ENCODE measurements around the gene DUS1L.

Gene DUS1L

DNA sequence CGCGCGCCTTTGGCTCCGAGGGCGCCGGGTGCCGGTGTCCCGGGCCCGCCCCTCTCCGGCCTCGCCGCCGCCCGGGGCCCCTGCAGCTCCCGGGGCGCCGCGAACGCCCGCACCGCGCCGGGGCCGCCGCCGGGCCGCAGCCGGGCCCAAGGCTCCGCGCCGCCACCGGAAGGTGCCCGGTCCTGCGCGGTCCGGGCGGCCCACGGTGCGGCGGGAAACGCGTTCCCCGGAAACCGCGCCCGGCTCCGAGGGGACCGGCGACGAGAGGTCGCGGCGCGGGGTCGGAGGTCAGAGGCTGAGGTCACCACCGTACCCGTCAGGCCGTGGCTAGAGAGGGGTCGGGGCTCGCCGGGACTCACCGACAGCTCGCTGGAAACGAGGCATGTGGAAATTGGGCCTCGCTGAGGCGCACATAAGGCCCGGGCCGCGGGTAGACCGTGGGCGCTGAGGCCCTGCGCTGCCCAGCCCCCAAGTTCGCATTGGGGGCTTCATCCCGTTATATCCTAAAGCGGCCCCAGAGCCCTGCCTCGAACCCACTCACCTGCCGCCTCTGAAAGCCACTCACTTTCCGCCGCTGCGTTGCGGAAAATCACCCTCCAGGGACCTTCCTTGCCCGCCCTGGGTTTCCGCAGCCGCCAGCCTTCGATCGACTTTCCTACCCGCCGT lies at the start of gene DUS1L:
TSS of gene DUS1L (minus strand) at position 167 of the 666 bp plus-strand sequence. CDS start 745 bp downstream, outside the sequence.
- DNase-seq (ENCODE audit: low read depth in 2 of 2, low spot score in 1 of 2) = peak; percentile 35 to 50

GRCh38 chr17:82114872-82115271 lies 49.3 kb upstream of the DUS1L start:
- DNase-seq (ENCODE audit: low read depth in 2 of 2, low spot score in 1 of 2) = no peak

- no peak for DNase-seq (ENCODE audit: low read depth in 2 of 2, low spot score in 1 of 2)
Measured at GRCh38 chr17:82114447-82114846, 48.8 kb upstream of the DUS1L start.

GRCh38 chr17:82113941-82114340 lies 48.3 kb upstream of the DUS1L start:
- no peak for DNase-seq (ENCODE audit: low read depth in 2 of 2, low spot score in 1 of 2)

DNA sequence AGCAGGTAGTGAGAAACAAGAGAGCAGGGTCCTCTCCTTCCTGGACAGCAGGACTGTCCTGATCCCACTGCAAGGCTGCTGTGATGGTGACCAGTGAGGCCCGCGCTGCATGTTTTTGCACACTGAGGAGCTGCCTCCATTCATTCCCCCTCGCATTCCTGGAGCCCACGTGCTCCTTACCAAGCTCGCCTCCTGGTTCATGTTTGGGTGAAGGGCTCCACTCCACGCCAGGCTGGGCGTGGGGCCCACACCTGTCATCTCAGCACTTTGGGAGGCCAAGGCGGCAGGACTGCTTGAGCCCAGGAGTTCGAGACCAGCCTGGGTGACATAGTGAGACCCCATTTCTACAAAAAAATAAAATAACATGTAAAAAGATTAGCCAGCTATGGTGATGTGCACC lies 47.8 kb upstream of the DUS1L start:
- DNase-seq (ENCODE audit: low read depth in 2 of 2, low spot score in 1 of 2) = no peak

DNA sequence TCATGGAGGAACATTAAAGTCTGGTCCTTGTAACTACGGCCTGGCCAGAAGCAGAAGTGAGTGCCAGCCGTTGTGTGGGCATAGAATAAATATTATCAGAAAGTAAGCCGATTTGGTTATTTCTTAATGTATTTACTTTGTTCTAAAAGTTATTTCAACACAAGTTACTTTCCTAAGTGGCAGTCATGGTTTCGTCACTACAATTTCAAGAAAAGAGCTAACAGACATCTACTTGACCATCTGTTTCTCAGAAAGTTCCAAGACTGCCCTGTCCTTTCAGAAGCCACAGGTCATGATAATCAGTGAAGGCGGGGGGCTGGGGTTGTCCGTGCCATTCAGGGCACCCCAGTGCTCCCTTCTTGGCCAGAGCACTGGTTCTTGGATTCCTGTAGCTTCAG lies 47.3 kb upstream of the DUS1L start:
- no peak for DNase-seq (ENCODE audit: low read depth in 2 of 2, low spot score in 1 of 2)

DNA sequence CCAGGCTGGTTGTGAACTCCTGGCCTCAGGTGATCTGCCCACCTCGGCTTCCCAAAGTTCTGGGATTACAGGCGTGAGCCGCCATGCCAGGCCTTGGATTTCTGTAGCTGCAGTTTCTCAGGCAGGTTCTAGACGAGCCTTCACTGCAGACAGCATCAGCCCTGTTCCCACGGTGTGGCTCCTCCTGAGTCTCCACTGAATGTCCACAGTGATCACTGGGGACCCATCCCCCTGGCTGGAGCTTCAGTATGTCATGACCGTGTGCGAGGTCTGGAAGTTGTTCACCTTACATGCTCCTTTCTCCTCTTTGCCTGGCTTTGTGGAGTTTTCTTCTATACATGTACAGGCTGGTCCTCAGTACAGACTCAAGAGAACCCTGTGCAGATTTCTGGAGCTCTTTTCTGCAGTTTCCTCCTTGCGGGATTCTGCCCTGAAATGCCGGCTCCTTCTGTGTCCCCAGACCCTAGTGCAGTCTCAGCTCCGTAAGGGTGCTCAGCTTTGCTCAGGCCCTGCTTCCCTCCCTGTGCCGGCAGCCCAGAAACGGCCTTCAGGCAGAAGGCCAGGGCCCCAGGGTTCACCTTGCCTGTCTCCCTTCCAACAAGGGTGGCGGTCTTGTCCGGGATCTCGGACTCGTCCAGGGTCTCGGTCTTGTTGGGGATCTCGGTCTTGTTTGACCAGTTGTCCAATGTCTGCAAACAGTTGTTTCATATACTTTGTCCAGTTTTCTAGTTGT lies 46.7 kb upstream of the DUS1L start:
- DNase-seq (ENCODE audit: low read depth in 2 of 2, low spot score in 1 of 2) = no peak

DNA sequence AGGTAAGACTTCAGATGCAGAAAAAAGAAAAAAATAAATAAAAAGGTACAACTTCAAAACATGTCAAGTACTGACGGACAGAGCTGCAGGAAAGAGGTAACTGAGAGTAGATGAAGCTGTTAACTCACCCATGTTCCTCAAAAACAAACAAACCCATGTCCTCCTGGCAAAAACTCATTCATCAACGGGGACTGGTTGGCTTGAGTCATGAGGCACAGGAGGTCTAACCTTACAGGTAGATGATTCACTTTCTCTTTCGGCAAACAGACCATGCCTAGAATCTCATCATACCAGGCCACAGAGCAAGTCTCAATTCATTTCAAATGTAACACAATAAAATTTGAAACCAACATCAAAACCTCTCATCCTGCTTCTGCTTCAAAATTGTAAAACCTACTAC lies 44.7 kb upstream of the DUS1L start:
- DNase-seq (ENCODE audit: low read depth in 2 of 2, low spot score in 1 of 2) = no peak

DNA sequence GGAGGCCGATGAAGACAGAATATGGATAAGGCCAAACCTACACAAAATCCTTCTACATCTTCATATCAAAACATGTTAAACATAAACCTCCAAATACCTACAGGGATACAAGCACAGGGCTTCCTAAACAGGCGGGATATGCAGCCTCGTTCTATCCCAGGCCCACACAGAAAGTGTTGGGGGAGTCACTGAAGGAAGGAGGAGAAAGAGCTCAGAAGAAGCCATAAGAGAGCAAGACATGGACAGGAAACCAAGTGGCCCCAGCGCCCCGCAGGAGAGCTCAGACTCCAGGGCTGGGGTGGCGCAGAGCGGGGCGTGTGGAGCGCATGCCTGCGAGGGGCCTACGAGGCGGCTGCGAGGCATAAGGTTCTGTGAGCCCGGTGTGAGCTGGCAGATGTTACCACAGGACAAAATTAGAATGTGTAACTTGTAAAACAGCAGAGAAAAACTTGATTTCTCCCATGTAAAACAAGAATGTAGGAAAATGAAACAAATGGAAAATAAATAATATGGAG lies 43.4 kb upstream of the DUS1L start:
- no peak for DNase-seq (ENCODE audit: low read depth in 2 of 2, low spot score in 1 of 2)

GRCh38 chr17:82108496-82108945 lies 42.9 kb upstream of the DUS1L start:
- no peak for DNase-seq (ENCODE audit: low read depth in 2 of 2, low spot score in 1 of 2)

DNA sequence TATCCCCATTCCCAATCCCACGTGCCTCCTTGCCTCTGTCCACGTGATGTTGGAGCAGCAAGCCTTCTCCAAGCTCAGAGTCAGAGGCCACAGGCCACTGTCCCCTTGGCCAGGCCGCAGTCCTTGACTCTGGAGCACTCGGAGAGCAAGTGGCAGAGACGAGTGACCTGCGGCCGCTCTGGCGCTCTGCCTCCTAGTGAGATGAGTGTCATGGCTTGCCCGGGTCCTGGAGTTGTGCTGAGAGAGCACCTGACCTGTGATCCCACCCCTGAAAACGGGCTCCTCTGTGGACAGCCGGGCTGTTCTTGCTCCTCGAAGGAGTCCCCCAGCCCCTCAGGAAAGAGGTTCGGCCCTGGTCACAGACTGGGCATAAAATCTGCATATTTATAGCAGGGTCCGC lies 42.4 kb upstream of the DUS1L start:
- DNase-seq (ENCODE audit: low read depth in 2 of 2, low spot score in 1 of 2) = no peak

DNA sequence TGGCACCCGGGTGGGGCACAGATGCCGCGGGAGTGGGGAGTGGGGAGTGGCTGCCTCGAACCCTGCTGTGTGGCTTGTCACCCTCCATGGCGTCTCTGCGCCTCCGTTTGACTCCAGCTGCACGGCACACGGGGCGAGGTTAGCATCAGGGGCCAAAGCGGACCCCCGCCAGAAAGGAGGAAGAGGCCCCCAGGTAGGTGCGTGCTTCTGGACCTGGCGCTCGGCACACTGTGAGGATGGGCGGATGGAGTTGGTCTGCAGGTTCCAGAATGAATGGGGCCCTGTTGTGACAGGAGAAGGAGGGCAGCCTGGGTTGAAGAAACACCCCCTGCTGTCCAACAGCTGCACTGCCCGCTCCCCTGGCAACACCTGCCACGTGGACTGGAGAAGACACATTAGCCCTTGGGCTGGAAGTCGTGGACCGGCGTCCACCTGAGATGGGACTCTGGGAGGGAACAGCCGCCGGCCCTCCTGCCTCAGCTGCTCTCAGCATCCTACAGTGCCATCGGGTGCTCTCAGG lies 41.8 kb upstream of the DUS1L start:
- no peak for DNase-seq (ENCODE audit: low read depth in 2 of 2, low spot score in 1 of 2)

DNA sequence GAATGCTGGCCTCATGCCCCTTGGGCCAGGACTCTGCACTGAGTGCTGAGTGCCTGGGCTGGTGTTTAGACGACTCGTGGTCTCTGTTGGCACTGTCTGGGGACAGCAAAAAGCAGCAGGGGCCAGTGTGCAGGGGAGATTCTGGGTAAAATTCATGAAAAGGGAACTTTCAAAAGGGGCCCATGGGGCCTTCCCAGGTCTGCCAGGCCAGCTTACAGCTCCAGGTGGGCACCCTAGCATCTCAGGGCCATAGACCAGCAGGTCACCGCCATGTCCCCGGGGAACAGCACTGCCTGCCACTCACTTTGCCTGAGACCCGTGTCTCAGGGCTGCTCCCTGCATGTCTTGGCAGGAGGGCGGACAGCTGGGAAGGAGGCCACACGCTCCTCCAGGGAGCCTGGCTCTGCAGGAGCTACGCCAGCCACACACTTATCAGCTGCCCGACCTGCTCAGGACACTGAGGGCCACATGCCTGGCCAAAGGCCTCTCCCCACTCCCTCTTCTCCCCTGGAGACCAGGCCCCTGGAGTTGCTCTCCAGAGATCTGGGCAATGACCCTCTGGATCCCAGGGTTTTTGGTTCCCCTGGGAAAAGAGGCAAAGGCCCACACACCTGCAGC lies 41.2 kb upstream of the DUS1L start:
- DNase-seq (ENCODE audit: low read depth in 2 of 2, low spot score in 1 of 2) = no peak

DNA sequence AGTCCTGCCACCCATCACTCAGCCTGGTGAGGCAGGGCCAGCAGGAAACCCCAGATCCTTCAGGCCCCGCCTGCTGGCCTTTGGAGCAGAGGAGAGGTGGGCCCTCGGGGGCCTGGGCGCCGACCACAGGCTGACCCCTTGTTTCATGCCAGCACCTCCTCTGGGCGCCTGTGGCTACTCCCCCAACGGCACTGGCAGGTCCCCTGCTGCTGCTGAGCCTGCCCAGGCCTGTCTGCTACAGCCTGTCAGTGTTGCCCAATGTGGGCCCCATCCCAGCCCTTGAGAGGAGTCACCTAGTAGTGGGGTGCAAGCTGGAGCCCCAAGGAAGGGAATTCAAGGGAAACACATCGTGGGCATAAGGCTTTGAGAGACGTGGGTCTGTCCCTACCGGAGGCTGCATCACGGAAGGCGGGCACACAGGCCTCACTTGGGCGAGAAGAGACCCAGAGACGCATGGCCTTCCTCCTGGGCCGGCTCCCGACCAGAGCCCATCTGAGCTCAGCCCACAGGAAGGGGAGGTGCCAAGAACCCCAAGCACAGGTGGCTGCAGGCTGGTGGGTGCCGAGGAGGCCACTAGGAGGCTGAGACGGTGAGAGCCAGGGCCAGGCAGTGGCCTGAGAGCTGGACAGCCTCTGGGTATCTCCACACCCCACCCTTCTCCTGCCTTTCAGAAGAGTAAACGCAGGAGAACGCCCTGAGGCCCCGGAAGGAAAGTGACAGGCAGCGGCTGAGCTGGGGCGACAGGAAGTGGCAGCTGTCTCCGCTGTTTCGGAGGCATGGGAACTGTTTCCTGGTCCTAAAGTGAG lies 40.5 kb upstream of the DUS1L start:
- DNase-seq (ENCODE audit: low read depth in 2 of 2, low spot score in 1 of 2) = no peak

GRCh38 chr17:82105417-82105881 lies 39.8 kb upstream of the DUS1L start:
- no peak for DNase-seq (ENCODE audit: low read depth in 2 of 2, low spot score in 1 of 2)

DNA sequence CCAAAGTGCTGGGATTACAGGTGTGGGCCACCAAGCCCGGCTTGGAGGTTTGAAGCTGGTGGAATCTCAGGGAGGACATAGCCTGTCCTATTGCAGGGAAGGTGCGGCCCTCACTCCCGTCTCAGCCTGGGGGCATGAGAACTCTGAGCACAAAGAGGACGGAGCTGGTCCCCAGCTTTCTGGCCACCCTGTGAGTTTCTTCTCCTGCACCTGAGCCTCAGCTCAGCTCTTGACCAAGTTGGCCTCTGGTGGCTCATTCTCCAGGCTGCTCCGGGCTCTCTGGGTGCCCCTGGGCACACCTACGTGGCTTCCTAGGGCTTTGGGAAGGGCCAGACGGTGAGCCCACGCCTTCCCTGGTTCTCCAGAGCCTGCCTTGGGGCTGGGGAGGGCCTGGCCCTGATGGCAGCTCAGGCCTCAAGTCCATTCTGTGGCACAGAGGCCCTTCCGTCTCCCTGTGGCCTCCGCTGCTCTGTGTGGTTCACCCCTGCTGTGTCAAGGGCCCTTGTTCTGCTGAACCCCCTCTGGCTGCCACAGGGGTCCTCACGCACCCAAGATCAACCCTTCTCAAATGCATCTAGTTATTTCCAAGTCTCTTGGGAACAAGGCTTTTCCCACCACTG lies 39.3 kb upstream of the DUS1L start:
- DNase-seq (ENCODE audit: low read depth in 2 of 2, low spot score in 1 of 2) = no peak

DNA sequence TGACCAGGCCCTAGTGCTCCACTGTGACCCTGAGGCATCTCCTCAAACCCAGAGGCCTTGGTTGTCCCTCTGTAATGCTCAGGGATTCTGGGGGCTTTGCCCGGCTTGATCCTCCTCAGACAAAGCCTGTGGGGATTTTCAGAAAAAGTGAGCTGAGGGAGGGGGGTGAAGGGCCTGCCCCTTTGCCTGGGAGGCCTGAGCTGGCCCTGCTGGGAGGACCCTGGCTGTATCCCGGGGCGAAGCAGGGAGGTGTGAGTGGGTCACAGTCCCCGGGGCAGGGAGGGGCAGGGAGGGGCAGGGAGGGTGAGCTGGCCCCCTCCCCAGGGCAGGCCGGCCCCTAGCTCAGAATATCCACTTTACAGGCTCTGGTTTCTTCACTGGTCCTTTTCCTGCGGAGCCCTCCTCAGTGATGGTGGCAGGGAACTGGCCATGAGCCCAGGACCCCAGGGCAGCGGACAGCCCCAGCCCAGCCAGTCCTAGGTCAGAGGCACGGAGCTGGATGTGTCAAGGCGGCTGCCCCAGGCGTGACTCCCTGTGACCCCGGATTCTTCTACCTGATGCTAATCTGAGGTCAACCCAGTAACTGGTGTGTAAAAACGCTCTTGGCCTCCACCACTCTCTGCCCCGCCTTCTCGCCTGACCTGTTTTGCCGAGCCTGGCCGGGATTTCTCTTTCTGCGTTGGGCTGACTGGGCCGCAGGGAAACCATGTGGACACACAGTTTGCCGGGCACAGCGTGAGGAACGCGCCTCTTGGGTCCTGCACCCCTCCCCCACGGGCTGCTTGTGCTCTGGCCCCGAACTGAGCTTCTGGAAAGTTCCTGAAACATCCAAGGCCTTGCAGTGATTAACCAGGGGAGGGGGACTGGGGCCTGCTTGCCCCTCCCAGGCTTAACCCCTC lies 38.2 kb upstream of the DUS1L start:
- DNase-seq (ENCODE audit: low read depth in 2 of 2, low spot score in 1 of 2) = no peak

- DNase-seq (ENCODE audit: low read depth in 2 of 2, low spot score in 1 of 2) = no peak
Measured at GRCh38 chr17:82101767-82102679, 36.4 kb upstream of the DUS1L start.
